ENCODE data around the gene PUM1. TPM values are rescaled to one million over a fixed set of nuclear protein-coding genes. Genes with fewer than 3 reads are reported as not detected.

PUM1 gene
- total RNA-seq, 2 experiments from 2014 or later: 112 to 114 TPM

Other genes starting within 250 kb of the PUM1 start
- under 1 TPM; 0.51 to 0.55 TPM for gene SDC3, start 157.0 kb downstream of the PUM1 start, total RNA-seq
- gene NKAIN1, start 174.2 kb upstream of the PUM1 start, total RNA-seq: under 1 TPM; 0.57 to 0.97 TPM
- gene SNRNP40, start 231.1 kb upstream of the PUM1 start, total RNA-seq: 10 to 100 TPM; 79.7 to 85.0 TPM
- gene ZCCHC17, start 231.3 kb upstream of the PUM1 start, total RNA-seq: 10 to 100 TPM; 23.6 to 24.4 TPM

Measured in activated naive CD8-positive, alpha-beta T cell treated with anti-CD3 and anti-CD28 coated beads, Interleukin-2, amount 10 ng/mL, durations not matched to agents 7 days and 5 days (primary cell).